GM18907 (cell line): ENCODE data around the gene ARHGAP26.

Experiments used
- ATAC-seq: cut with Tn5 transposase; IDR thresholded peaks from one replicate; pipeline ENCODE4 v1.9.1; 2021; ENCODE audit warnings: mild to moderate bottlenecking, moderate library complexity; ENCODE audit not compliant: unreplicated experiment

The ARHGAP26 gene

DNA sequence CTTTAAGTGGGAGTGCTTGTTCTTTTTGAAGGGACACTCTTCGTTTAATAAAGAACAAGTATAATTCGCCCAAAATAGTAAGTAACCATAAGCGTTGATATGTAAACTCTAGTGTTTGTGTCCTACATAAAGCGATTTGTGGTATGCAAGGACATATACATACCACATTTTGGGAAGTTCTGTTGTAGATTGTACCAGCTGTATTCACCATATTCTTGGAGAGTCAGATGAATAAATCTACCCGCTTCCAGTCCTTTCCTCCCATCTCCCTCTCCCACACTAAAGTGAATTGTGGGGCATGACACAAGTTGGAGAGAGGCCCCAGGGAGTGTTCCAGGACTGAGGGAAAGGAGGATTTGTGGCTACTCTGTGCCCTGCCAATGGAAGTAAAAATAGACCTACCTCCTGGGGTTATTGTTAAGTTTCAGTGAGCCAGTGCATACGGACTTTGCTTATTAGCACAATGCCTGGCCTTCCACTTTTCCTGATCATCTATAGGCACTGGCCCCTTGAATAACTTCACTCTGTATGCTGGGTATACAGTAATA is 40.6 kb downstream of the ARHGAP26 start:
- ATAC-seq: no peak

DNA sequence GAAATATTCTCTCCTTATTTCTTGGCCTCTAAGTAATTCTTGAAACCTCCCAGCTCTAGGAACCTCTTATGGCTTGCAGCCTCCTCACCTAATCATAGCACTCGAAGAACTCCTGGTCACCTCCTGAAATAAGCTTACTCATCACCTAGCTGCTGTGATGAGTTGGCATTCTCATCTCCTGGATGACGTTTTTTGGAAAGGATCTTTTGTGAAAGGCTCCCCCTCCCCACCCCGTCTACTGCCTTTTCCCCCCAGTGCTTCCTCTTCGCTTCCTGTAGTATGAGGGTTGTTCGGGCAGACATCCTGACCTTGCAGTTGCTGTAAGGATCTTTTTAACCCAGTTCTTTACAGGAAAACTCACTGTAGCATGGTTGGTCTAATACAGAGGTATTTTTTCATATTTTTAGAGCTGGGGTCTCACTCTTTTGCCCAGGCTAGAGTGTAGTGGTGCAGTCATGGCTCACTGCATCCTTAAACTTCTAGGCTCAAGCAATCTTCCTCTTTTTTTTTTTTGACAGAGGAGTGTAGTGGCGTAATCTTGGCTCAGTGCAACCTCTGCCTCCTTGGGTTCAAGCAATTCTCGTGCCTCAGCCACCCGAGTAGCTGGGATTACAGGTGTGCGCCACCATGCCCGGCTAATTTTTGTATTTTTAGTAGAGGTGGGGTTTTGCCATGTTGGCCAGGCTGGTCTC is 41.8 kb downstream of the ARHGAP26 start:
- no peak for ATAC-seq

DNA sequence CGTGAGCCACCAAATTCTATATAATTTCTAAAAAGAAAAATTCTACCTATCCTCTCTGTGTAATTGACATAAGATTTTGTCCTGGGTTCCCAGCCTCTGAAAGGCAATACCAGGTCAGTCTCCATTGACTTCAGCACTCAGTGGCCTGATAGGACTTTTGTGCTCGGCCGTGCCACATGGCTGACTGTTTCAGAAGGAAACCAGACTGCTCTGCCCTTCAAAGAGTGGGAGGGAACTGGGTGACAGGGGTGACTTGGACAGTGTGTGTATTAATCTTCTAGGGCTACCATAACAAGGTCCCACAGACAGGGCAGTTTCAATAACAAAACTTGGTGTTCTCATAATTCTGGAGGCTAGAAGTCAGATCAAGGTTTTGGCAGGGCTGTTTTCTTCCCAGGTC is 43.0 kb downstream of the ARHGAP26 start:
- no peak for ATAC-seq

GRCh38 chr5:142814122-142814521 is 43.9 kb downstream of the ARHGAP26 start:
- no peak for ATAC-seq

- no peak for ATAC-seq
Observed at GRCh38 chr5:142815469-142815868, 45.3 kb downstream of the ARHGAP26 start.

DNA sequence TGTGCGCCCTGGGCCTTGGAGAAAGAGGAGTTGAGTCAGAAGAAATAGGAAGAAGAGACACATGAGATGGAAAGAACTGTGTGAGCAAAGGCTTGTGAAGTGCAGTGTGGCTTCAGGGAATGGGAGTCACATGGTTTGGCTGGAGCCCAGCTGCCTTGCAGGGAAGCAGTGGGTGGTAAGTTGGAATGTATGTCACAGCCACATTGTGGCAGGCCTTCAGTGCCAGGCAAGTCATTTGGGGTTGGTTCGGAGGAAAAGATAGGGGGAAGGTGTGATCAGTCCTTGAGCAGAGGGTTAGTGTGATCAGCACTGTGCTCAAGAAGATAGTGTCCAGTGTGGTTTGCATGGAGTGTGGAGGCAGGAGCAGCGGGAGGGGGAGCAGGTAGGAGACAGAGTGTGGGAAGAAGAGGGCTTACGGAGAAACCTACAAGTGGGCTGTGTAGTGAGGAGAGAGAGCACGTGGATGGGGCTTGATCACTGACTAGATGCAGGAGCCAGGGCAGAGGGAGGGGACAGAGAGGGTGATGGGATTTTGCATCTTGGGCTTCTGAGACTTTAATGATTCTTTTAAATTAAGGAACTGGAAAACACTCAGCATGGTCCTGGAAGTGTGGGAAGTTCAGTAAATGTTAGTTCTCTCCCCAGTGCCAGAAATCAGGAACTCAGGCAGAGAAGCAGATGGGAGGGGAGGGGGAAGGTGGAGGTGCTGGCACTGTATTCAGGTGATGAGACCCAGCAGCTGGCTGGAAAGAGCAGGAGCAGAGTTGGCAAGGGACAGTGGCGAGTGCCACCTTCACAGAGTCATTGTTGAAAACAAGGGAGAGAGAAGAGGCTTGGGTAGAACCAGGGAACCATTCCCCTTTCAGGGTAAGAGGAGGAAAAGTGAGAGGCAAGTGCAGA is 46.6 kb downstream of the ARHGAP26 start:
- ATAC-seq: no peak

DNA sequence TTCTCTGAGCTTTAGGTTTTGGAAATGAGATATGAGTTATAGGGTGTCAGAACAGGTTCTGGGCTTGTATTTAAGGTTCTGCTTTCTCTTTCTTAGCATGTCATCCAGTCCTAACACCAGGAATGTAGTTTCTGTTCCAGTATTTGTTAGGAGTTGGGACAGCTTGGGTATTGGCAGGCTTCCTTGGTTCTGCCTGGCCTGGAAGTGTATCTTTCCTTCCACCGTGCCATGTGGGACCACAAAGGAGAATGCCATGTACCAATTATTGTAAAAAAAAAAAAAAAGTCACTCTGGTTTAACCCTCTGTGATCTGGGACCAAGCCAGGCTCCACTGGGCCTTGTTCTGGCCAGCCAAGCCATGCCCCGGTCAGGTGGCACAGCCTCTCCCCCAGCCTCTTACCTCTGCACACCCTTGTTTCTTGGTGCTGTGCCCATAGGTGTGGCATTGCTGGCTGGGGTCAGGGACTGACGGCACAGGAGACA is 47.8 kb downstream of the ARHGAP26 start:
- no peak for ATAC-seq

DNA sequence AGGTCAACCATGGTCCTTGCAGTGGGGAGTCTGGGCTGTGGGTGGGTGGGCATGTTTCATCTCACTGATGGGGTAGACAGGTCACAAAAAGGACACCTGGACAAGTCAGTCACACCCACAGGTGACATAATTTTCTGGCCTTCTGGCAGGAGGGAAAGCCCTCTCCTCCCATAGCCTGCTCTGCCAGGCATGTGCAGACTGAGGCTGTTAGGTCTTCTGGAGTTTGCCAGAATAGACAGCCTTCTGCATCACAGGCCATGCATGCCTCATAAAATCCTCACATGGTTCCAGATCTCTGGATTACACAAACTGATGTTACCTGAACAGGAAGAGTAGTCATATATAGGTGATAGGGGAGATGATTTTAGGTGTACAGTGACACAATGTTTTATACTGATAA is 49.1 kb downstream of the ARHGAP26 start:
- ATAC-seq: no peak

- ATAC-seq: no peak
Observed at GRCh38 chr5:142819825-142820224, 49.6 kb downstream of the ARHGAP26 start.

- no peak for ATAC-seq
Observed at GRCh38 chr5:142820447-142820846, 50.3 kb downstream of the ARHGAP26 start.

GRCh38 chr5:142821034-142821732 is 51.0 kb downstream of the ARHGAP26 start:
- ATAC-seq: no peak

GRCh38 chr5:142821733-142822487 is 51.7 kb downstream of the ARHGAP26 start:
- peak; percentile 88 for ATAC-seq

- no peak for ATAC-seq
Observed at GRCh38 chr5:142823126-142823525, 52.9 kb downstream of the ARHGAP26 start.

GRCh38 chr5:142823806-142824205 is 53.6 kb downstream of the ARHGAP26 start:
- ATAC-seq: no peak

- ATAC-seq: no peak
Observed at GRCh38 chr5:142824391-142824790, 54.2 kb downstream of the ARHGAP26 start.

GRCh38 chr5:142825378-142826089 is 55.4 kb downstream of the ARHGAP26 start:
- no peak for ATAC-seq

DNA sequence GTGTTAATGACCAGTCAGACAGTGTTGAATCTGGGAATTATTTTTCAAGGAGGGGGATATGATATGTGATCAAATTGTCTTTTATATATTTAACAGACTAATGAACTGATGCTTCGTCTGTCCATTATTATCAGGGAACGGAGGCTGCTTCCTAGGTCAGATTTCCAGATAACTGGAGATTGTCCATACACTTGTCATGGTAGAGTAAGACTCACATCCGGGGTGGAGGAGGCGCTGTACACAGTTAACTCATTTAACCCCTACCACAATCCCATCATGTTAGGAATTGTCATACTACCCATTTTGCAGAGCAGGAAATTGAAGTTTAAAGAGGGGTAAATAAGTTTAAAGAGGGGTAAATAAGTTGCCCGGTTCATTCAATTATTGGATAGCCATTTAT is 55.9 kb downstream of the ARHGAP26 start:
- ATAC-seq: no peak

DNA sequence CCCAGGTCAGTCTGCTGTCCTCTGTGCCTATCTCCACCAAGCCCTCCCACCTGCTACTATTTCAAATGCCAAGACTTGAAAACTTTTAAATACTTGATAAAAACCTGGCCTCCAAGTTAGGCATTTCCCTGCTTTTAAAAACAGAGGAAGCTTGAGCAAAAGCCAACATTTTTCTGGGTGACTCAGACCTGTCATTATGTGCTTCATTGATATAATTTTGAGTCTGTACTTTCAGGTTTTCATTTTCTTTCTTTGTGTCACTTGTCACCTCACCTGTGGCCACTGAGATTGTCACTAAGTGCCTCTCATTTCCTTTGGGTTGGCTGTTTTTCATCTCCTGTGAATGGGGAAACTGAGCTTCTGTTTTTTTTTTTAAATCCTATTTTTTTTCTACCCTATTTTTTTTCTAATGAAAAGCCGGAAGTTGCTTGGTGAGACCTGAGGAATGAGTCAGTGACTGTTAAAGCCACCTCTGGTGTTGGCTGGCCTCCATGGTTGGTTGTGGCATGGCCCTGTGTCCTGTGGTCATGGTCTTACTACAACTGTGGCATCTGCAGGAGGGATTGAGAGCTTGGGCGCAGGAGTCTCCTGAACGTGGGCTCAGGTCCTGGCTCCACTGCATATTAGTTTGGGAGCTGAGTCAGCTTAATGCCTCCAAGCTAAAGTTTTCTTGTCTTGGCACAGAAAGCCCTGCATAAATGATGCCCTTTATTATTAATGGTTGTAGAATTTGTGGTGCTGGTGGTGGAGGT is 56.7 kb downstream of the ARHGAP26 start:
- ATAC-seq: peak; percentile 30

- no peak for ATAC-seq
Observed at GRCh38 chr5:142827934-142828576, 57.9 kb downstream of the ARHGAP26 start.
